WTC11 (cell line): ENCODE measurements around the gene CEP350.

Experiments
- CREB1 ChIP-seq: sonication (generic); formaldehyde crosslinking; IDR thresholded peaks from 2 replicates; pipeline ENCODE4 v1.8.0; 2023; ENCODE audit warnings: mild to moderate bottlenecking, missing genetic modification reagents
- CTCF ChIP-seq: fragments of 200-600 bp; IDR thresholded peaks from 2 replicates; pipeline ENCODE4 v1.8.0; 2022; ENCODE audit warnings: antibody characterized with exemption
- E2F1 ChIP-seq: sonication (generic); formaldehyde crosslinking; IDR thresholded peaks from 2 replicates; pipeline ENCODE4 v1.8.0; 2022; ENCODE audit warnings: mild to moderate bottlenecking, missing genetic modification reagents
- E2F4 ChIP-seq: sonication (generic); formaldehyde crosslinking; IDR thresholded peaks from 2 replicates; pipeline ENCODE4 v1.8.1; 2022; ENCODE audit warnings: low read depth, mild to moderate bottlenecking, moderate library complexity, missing genetic modification reagents, borderline replicate concordance
- FOXP1 ChIP-seq: sonication (generic); formaldehyde crosslinking; IDR thresholded peaks from 2 replicates; pipeline ENCODE4 v1.8.0; 2022; ENCODE audit warnings: missing genetic modification reagents, mild to moderate bottlenecking, moderate library complexity, borderline replicate concordance
- HMGXB4 ChIP-seq: sonication (generic); formaldehyde crosslinking; IDR thresholded peaks from 2 replicates; pipeline ENCODE4 v1.8.1; 2023; ENCODE audit warnings: mild to moderate bottlenecking, moderate library complexity, missing genetic modification reagents
- TEAD4 ChIP-seq: sonication (generic); formaldehyde crosslinking; IDR thresholded peaks from 2 replicates; pipeline ENCODE4 v1.8.0; 2022; ENCODE audit warnings: mild to moderate bottlenecking, missing genetic modification reagents
- ZNF219 ChIP-seq: sonication (generic); formaldehyde crosslinking; IDR thresholded peaks from 2 replicates; pipeline ENCODE4 v1.8.0; 2023; ENCODE audit warnings: missing genetic modification reagents, mild to moderate bottlenecking, borderline replicate concordance
- TF ChIP-seq, protein P1 (sequence below): sonication (generic); formaldehyde crosslinking; IDR thresholded peaks from 2 replicates; pipeline ENCODE4 v1.8.1; 2022; ENCODE audit warnings: missing genetic modification reagents, borderline replicate concordance

DNA sequence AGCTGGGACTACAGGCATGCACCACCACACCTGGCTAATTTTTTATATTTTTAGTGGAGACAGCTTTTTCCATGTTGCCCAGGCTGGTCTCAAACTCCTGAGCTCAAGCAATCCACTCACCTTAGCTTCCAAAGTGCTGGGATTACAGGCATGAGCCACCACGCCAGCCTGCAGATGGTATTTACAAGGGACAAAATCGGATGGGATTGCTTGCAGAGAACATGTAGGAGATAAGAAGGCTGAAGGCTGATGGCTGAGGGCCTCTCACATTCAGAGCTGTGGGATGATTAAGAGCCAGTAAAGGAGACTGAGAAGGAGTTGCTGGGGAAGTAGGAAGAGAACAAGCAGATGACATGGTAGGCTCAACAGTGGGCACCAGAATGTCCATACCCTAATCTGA, 176.0 kb downstream of the CEP350 start:
- TF ChIP-seq E2F4 (CRISPR knock-in tag) (no peak), E2F1 (CRISPR knock-in tag) (no peak), HMGXB4 (CRISPR knock-in tag) (no peak), ZNF219 (CRISPR knock-in tag) (no peak), TEAD4 (CRISPR knock-in tag) (no peak), CTCF (no peak), FOXP1 (CRISPR knock-in tag) (no peak), CREB1 (CRISPR knock-in tag) (no peak)
- TF ChIP-seq, protein P1, sequence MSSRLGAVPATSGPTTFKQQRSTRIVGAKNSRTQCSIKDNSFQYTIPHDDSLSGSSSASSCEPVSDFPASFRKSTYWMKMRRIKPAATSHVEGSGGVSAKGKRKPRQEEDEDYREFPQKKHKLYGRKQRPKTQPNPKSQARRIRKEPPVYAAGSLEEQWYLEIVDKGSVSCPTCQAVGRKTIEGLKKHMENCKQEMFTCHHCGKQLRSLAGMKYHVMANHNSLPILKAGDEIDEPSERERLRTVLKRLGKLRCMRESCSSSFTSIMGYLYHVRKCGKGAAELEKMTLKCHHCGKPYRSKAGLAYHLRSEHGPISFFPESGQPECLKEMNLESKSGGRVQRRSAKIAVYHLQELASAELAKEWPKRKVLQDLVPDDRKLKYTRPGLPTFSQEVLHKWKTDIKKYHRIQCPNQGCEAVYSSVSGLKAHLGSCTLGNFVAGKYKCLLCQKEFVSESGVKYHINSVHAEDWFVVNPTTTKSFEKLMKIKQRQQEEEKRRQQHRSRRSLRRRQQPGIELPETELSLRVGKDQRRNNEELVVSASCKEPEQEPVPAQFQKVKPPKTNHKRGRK (CRISPR knock-in tag), result no peak
